Fibroblast of lung (primary cell): ENCODE measurements around the gene TTLL6. TPM values are rescaled to one million over a fixed set of nuclear protein-coding genes. Genes with fewer than 3 reads are reported as not detected.
A peak's percentile ranks its signal among the peaks of the same experiment; 100 is the strongest.

ENCODE experiments used
- DNase-seq, 2 donors: peaks; one replicate each; pipeline versions ENCODE4 v3.0.0 to v3.0.0-alpha.2; 2010; ENCODE audit warnings: low read depth in 2 of 2
- H2AFZ ChIP-seq: 2 replicates; pipeline ENCODE4 v1.5.1; 2012; ENCODE audit warnings: low read length, control low read depth, inconsistent platforms
- H3K27ac ChIP-seq: 2 replicates; pipeline ENCODE4 v1.5.1; 2011; ENCODE audit warnings: low read length, control low read depth; ENCODE audit not compliant: insufficient read depth
- H3K27me3 ChIP-seq: 2 replicates; pipeline ENCODE4 v1.5.1; 2011; ENCODE audit warnings: mild to moderate bottlenecking, low read length; ENCODE audit not compliant: control insufficient read depth, insufficient read depth
- H3K36me3 ChIP-seq: 2 replicates; pipeline ENCODE4 v1.5.1; 2011; ENCODE audit warnings: low read length; ENCODE audit not compliant: control insufficient read depth, insufficient read depth
- H3K4me1 ChIP-seq: 2 replicates; pipeline ENCODE4 v1.5.1; 2011; ENCODE audit warnings: low read length; ENCODE audit not compliant: control insufficient read depth, insufficient read depth; ENCODE audit errors: extremely low read depth
- H3K4me2 ChIP-seq: 2 replicates; pipeline ENCODE4 v1.5.1; 2011; ENCODE audit warnings: low read length, control low read depth; ENCODE audit not compliant: insufficient read depth; ENCODE audit errors: extremely low read depth
- H3K4me3 ChIP-seq, 4 experiments: fragments of 200-600 bp in 1 of 4; sonication (generic) in 1 of 4; replicated peaks in 1 of 4; 2 replicates each; pipeline ENCODE4 v1.5.1; 2011 to 2016; ENCODE audit warnings: low read length in 4 of 4, low read depth in 3 of 4, mild to moderate bottlenecking in 3 of 4, control low read depth in 2 of 4, inconsistent platforms in 1 of 4, mixed read lengths in 1 of 4; ENCODE audit not compliant: insufficient read depth in 1 of 4; ENCODE audit errors: control extremely low read depth in 1 of 4
- H3K79me2 ChIP-seq: 2 replicates; pipeline ENCODE4 v1.5.1; 2012; ENCODE audit warnings: mild to moderate bottlenecking, low read length, inconsistent platforms; ENCODE audit not compliant: control insufficient read depth, insufficient read depth
- H3K9ac ChIP-seq: 2 replicates; pipeline ENCODE4 v1.5.1; 2011; ENCODE audit warnings: mild to moderate bottlenecking, low read length, control low read depth; ENCODE audit not compliant: insufficient read depth
- H3K9me3 ChIP-seq: 2 replicates; pipeline ENCODE4 v1.5.1; 2012; ENCODE audit warnings: low read depth, low read length; ENCODE audit not compliant: control insufficient read depth, insufficient read depth
- H4K20me1 ChIP-seq: 2 replicates; pipeline ENCODE4 v1.5.1; 2011; ENCODE audit warnings: low read length; ENCODE audit not compliant: control insufficient read depth, insufficient read depth; ENCODE audit errors: extremely low read depth
- CTCF ChIP-seq, 2 donors: IDR thresholded peaks in 1 of 2; conservative IDR thresholded peaks in 1 of 2; 1 replicate in 1 of 2; 2 replicates in 1 of 2; pipeline ENCODE4 v1.5.1; 2011 to 2012; ENCODE audit warnings: low read length in 2 of 2, control low read depth in 1 of 2, inconsistent platforms in 1 of 2, low read depth in 1 of 2, mild to moderate bottlenecking in 1 of 2
- EZH2 ChIP-seq: IDR thresholded peaks from 2 replicates; pipeline ENCODE4 v1.5.1; 2012; ENCODE audit warnings: low read length, control low read depth, mild to moderate bottlenecking; ENCODE audit errors: missing control alignments
- polyA plus RNA-seq, 2 donors: library from polyadenylated mRNA; depleted of rRNA in 1 of 2; stranded (reverse) in 1 of 2; unstranded in 1 of 2; fragments of >200 nt; gene quantifications; 2 replicates each; pipeline ENCODE4 v1.2.1, GENCODE V29; 2011 to 2012; ENCODE audit warnings: missing spikeins in 1 of 2
- total RNA-seq: library from RNA; depleted of rRNA; stranded (reverse); fragments of >200 nt; gene quantifications from 2 replicates; pipeline ENCODE4 v1.2.1, GENCODE V29; 2014

TTLL6 gene
- total and polyA plus RNA-seq, 2 donors (not counting 1 experiment from before 2014, with no cell fraction given): 0.17 TPM; not detected in 1

- H3K27ac ChIP-seq: no peak overlapping the region
- H3K9ac ChIP-seq: no peak overlapping the region
- H3K36me3 ChIP-seq: no peaks in the 10 kb centered on the region
- H4K20me1 ChIP-seq: no peaks in the 10 kb centered on the region
- TF ChIP-seq EZH2 (no peak), CTCF (conservative IDR thresholded peaks at IDR 0.05 in 1 of 2, IDR thresholded peaks at IDR 0.05 in 1 of 2; ENCODE audit: low read depth in 1 of 2, low read length in 2 of 2) (no peak)
- no peaks in the 10 kb centered on the region for H3K79me2 ChIP-seq
- no peak overlapping the region for H3K4me2 ChIP-seq
- no peak overlapping the region for H2AFZ ChIP-seq
- H3K4me3 ChIP-seq: no peak overlapping the region
- H3K9me3 ChIP-seq: no peaks in the 10 kb centered on the region
- H3K27me3 ChIP-seq: peaks cover 90% of the 10 kb centered on the region
- H3K4me1 ChIP-seq: no peaks in the 10 kb centered on the region
- no peak for DNase-seq
Observed at GRCh38 chr17:48731355-48731754, 85.7 kb downstream of the TTLL6 start.

GRCh38 chr17:48730240-48730550 is 86.8 kb downstream of the TTLL6 start:
- no peak overlapping the region for H3K9ac ChIP-seq
- no peaks in the 10 kb centered on the region for H4K20me1 ChIP-seq
- H3K36me3 ChIP-seq: no peaks in the 10 kb centered on the region
- no peak overlapping the region for H3K27ac ChIP-seq
- H3K9me3 ChIP-seq: no peaks in the 10 kb centered on the region
- H3K4me2 ChIP-seq: no peak overlapping the region
- no peaks in the 10 kb centered on the region for H3K4me1 ChIP-seq
- no peak overlapping the region for H2AFZ ChIP-seq
- DNase-seq: no peak
- H3K27me3 ChIP-seq: peaks cover 90% of the 10 kb centered on the region
- no peak for TF ChIP-seq EZH2
- TF ChIP-seq CTCF (conservative IDR thresholded peaks at IDR 0.05 in 1 of 2, IDR thresholded peaks at IDR 0.05 in 1 of 2; ENCODE audit: low read depth in 1 of 2, low read length in 2 of 2): no peak
- H3K4me3 ChIP-seq: no peak overlapping the region
- H3K79me2 ChIP-seq: no peaks in the 10 kb centered on the region

- H2AFZ ChIP-seq: no peak overlapping the region
- H3K4me2 ChIP-seq: no peak overlapping the region
- TF ChIP-seq CTCF (conservative IDR thresholded peaks at IDR 0.05 in 1 of 2, IDR thresholded peaks at IDR 0.05 in 1 of 2; ENCODE audit: low read depth in 1 of 2, low read length in 2 of 2): no peak
- peak; percentile 74 for TF ChIP-seq EZH2
- no peaks in the 10 kb centered on the region for H3K9me3 ChIP-seq
- H3K27ac ChIP-seq: no peak overlapping the region
- no peak overlapping the region for H3K9ac ChIP-seq
- peaks cover 4% of the 10 kb centered on the region for H3K4me1 ChIP-seq
- no peak for DNase-seq
- no peaks in the 10 kb centered on the region for H3K36me3 ChIP-seq
- H3K79me2 ChIP-seq: no peaks in the 10 kb centered on the region
- H4K20me1 ChIP-seq: no peaks in the 10 kb centered on the region
- H3K4me3 ChIP-seq: no peak overlapping the region
- peaks cover 90% of the 10 kb centered on the region for H3K27me3 ChIP-seq
Observed at GRCh38 chr17:48729335-48730239, 87.4 kb downstream of the TTLL6 start.
